HTERT RPE-1 (cell line): ENCODE measurements around the gene EYS.
"Not testable (repeated sequence)": the region's sequence is repeated elsewhere in the genome, so short reads cannot be mapped to it uniquely, and the experiment has no call there.

Source experiments
- in situ Hi-C: fragments of 300-500 bp; cut with MboI; formaldehyde crosslinking; loops from 4 replicates; pipeline ENCODE4 v1.14.3; 2020; ENCODE audit warnings: low sequenced_read_pairs

Gene EYS

GRCh38 chr6:65113581-65113980 is 593.4 kb downstream of the EYS start:
- in situ Hi-C loops: no loop called here

GRCh38 chr6:65112435-65112834 is 594.6 kb downstream of the EYS start:
- in situ Hi-C loops: no loop called here

GRCh38 chr6:65110031-65110430 is 597.0 kb downstream of the EYS start:
- in situ Hi-C loops: no loop called here

GRCh38 chr6:65098349-65098748 is 608.7 kb downstream of the EYS start:
- in situ Hi-C loops: no loop called here

GRCh38 chr6:65091561-65091960 is 615.5 kb downstream of the EYS start:
- in situ Hi-C loops: no loop called here

- in situ Hi-C loops: no loop called here
Observed at GRCh38 chr6:65088575-65088974, 618.5 kb downstream of the EYS start.

GRCh38 chr6:65081756-65082155 is 625.3 kb downstream of the EYS start:
- in situ Hi-C loops: no loop called here

GRCh38 chr6:65075705-65076230 is 631.3 kb downstream of the EYS start:
- in situ Hi-C loops: no loop called here

GRCh38 chr6:65072500-65072899 is 634.5 kb downstream of the EYS start:
- in situ Hi-C loops: no loop called here

GRCh38 chr6:65071480-65071879 is 635.5 kb downstream of the EYS start:
- in situ Hi-C loops: no loop called here

GRCh38 chr6:65064844-65065243 is 642.2 kb downstream of the EYS start:
- in situ Hi-C loops: no loop called here

GRCh38 chr6:65059568-65059967 is 647.5 kb downstream of the EYS start:
- in situ Hi-C loops: no loop called here

- in situ Hi-C loops: no loop called here
Observed at GRCh38 chr6:65055545-65055944, 651.5 kb downstream of the EYS start.

- in situ Hi-C loops: no loop called here
Observed at GRCh38 chr6:65052626-65053025, 654.4 kb downstream of the EYS start.

- in situ Hi-C loops: no loop called here
Observed at GRCh38 chr6:65045801-65046200, 661.2 kb downstream of the EYS start.

- in situ Hi-C loops: no loop called here
Observed at GRCh38 chr6:65014006-65014405, 693.0 kb downstream of the EYS start.

- in situ Hi-C loops: no loop called here
Observed at GRCh38 chr6:65006788-65007187, 700.2 kb downstream of the EYS start.

GRCh38 chr6:65004283-65004682 is 702.7 kb downstream of the EYS start:
- in situ Hi-C loops: no loop called here

- in situ Hi-C loops: not testable (repeated sequence)
Observed at GRCh38 chr6:65002882-65003281, 704.1 kb downstream of the EYS start.

GRCh38 chr6:65000815-65001214 is 706.2 kb downstream of the EYS start:
- in situ Hi-C loops: no loop called here

GRCh38 chr6:64998204-64998603 is 708.8 kb downstream of the EYS start:
- in situ Hi-C loops: no loop called here

GRCh38 chr6:64996301-64996700 is 710.7 kb downstream of the EYS start:
- in situ Hi-C loops: no loop called here

- in situ Hi-C loops: no loop called here
Observed at GRCh38 chr6:64990652-64991304, 716.2 kb downstream of the EYS start.
